PC-9 (cell line): Measurements from ENCODE around the gene MTMR2. TPM values are rescaled to one million over a fixed set of nuclear protein-coding genes. Genes with fewer than 3 reads are reported as not detected.

ENCODE experiments used
- BruUV-seq: library from RNA; stranded (reverse); fragments of 400-500 nt; replicated peaks from 2 replicates; lab custom pipeline; 2021; lab: Mats Ljungman, UMichigan
- CTCF ChIA-PET: fragments of 300-600 bp; sonication (Branson Sonifier 250); formaldehyde crosslinking; loops from one replicate; lab custom pipeline; 2022; ENCODE audit warnings: antibody characterized with exemption; lab: Charles Lee
- POLR2A ChIA-PET: fragments of 300-600 bp; sonication (Branson Sonifier 250); formaldehyde crosslinking; loops from one replicate; lab custom pipeline; 2022; ENCODE audit warnings: antibody characterized with exemption; ENCODE audit not compliant: unreplicated experiment; lab: Charles Lee
- DNase-seq, 2 experiments: peaks; one replicate each; pipeline versions ENCODE4 v3.0.0 to v3.0.0-alpha.2; 2015 to 2022; ENCODE audit warnings: mixed read lengths in 1 of 2
- H2AFZ ChIP-seq: fragments of 200-600 bp; sonication (generic); 2 replicates; pipeline ENCODE4 v1.8.1; 2017; ENCODE audit warnings: antibody characterized with exemption
- H3F3A ChIP-seq: fragments of 200-600 bp; sonication (generic); 2 replicates; pipeline ENCODE4 v1.8.1; 2017; ENCODE audit warnings: antibody characterized with exemption, mild to moderate bottlenecking, low read depth; ENCODE audit not compliant: insufficient read depth
- H3K27ac ChIP-seq: fragments of 200-600 bp; sonication (generic); 2 replicates; pipeline ENCODE4 v1.6.1; 2016; ENCODE audit warnings: mixed run types
- H3K27me3 ChIP-seq: fragments of 200-600 bp; sonication (generic); 2 replicates; pipeline ENCODE4 v1.6.1; 2016; ENCODE audit warnings: low read depth, mixed run types; ENCODE audit not compliant: insufficient read depth
- H3K36me3 ChIP-seq: fragments of 200-600 bp; sonication (generic); 2 replicates; pipeline ENCODE4 v1.6.1; 2016; ENCODE audit warnings: low read depth, mixed run types
- H3K4me1 ChIP-seq: fragments of 200-600 bp; sonication (generic); replicated peaks from 2 replicates; pipeline ENCODE4 v1.6.1; 2016; ENCODE audit warnings: mixed run types; ENCODE audit not compliant: insufficient read depth
- H3K4me2 ChIP-seq: fragments of 200-600 bp; sonication (generic); 2 replicates; pipeline ENCODE4 v1.6.1; 2017; ENCODE audit warnings: mixed run types
- H3K4me3 ChIP-seq: fragments of 200-600 bp; sonication (generic); 2 replicates; pipeline ENCODE4 v1.6.1; 2016; ENCODE audit warnings: mixed run types
- H3K79me2 ChIP-seq: fragments of 200-600 bp; sonication (generic); 2 replicates; pipeline ENCODE4 v1.6.1; 2017; ENCODE audit warnings: low read depth, mixed run types
- H3K9me2 ChIP-seq: fragments of 200-600 bp; sonication (generic); 2 replicates; pipeline ENCODE4 v1.8.1; 2017; ENCODE audit warnings: mild to moderate bottlenecking; ENCODE audit not compliant: insufficient read depth
- H3K9me3 ChIP-seq: fragments of 200-600 bp; sonication (generic); 2 replicates; pipeline ENCODE4 v1.8.1; 2016; ENCODE audit warnings: low read depth; ENCODE audit not compliant: insufficient read depth
- H4K20me1 ChIP-seq: fragments of 200-600 bp; sonication (generic); 2 replicates; pipeline ENCODE4 v1.8.1; 2017; ENCODE audit not compliant: insufficient read depth
- EZH2 ChIP-seq: fragments of 200-600 bp; sonication (generic); IDR thresholded peaks from 2 replicates; pipeline ENCODE4 v1.8.0; 2017; ENCODE audit warnings: antibody characterized with exemption, low read depth
- intact Hi-C: fragments of 100-400 bp; cut with micrococcal nuclease; formaldehyde crosslinking; loops from one replicate; pipeline ENCODE4 v1.10.0; 2022; ENCODE audit not compliant: unreplicated experiment
- total RNA-seq: library from RNA; stranded (reverse); gene quantifications from 2 replicates; pipeline ENCODE4 v1.2.3, GENCODE V29; 2021
- TF ChIP-seq, protein P1 (sequence below): fragments of 200-600 bp; sonication (generic); conservative IDR thresholded peaks from 2 replicates; pipeline ENCODE4 v1.6.1; 2017; ENCODE audit warnings: mixed run types, antibody characterized with exemption, mild to moderate bottlenecking, moderate library complexity

The MTMR2 gene
- total RNA-seq, 1 experiment from 2014 or later = 60.7 TPM

DNA sequence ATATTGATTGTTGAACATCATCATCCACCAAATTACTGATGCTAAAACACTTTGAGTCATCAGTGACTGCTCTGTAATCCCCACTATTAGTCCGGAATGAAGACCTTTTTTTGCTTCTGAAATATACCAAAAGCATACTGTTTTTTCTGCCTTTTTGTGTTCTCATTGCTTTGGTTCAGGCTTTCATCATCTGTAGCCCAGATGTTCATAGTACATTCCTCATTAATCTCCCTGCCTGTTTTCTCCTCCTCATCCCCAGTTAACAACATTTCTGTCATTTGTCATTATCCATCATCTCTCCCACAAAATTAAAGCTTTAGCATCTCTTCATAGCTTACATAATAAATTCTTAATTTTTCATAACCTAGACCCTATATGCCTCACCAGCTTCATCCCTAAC, 124.4 kb downstream of the MTMR2 start:
- Histone ChIP-seq H3K9me2 (no peaks in the 10 kb centered on the region), H3K79me2 (peaks cover 27% of the 10 kb centered on the region), H3K4me1 (no peaks in the 10 kb centered on the region), H3K4me3 (no peak overlapping the region), H3K9me3 (no peaks in the 10 kb centered on the region), H4K20me1 (peaks cover 6% of the 10 kb centered on the region; the same call in 1 of the 2 replicates), H3K4me2 (no peak overlapping the region), H2AFZ (no peak overlapping the region), H3K27ac (no peak overlapping the region), H3F3A (peaks cover 7% of the 10 kb centered on the region; the same call in 1 of the 2 replicates), H3K27me3 (no peaks in the 10 kb centered on the region), H3K36me3 (peaks cover 27% of the 10 kb centered on the region)
- POLR2A ChIA-PET = no interaction called here
- BruUV-seq = no TSS peak
- peak in 1 of 2 experiments; percentile 18 for DNase-seq
- no peak for TF ChIP-seq EZH2
- TF ChIP-seq, protein P1, sequence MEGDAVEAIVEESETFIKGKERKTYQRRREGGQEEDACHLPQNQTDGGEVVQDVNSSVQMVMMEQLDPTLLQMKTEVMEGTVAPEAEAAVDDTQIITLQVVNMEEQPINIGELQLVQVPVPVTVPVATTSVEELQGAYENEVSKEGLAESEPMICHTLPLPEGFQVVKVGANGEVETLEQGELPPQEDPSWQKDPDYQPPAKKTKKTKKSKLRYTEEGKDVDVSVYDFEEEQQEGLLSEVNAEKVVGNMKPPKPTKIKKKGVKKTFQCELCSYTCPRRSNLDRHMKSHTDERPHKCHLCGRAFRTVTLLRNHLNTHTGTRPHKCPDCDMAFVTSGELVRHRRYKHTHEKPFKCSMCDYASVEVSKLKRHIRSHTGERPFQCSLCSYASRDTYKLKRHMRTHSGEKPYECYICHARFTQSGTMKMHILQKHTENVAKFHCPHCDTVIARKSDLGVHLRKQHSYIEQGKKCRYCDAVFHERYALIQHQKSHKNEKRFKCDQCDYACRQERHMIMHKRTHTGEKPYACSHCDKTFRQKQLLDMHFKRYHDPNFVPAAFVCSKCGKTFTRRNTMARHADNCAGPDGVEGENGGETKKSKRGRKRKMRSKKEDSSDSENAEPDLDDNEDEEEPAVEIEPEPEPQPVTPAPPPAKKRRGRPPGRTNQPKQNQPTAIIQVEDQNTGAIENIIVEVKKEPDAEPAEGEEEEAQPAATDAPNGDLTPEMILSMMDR = no peak
- intact Hi-C loops = no loop called here
- CTCF ChIA-PET = no interaction called here

DNA sequence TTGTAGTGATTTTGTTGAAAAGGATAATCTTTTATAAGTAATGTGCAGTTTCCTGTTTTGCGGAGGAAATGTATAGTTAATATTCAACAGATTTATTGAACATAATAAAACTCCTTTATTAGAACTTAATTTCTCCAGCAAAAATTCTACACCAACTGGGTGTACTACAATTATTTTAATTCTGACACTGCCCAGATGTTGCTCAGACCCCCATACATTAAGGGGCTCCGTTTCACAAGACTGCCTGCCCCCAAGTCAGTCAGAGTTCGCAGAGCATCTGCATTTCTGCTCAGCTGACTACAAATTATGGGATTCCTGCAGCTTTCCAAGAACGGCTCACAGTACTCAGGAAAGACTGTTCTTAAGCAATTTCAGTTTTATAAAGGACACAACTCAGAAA, 127.4 kb downstream of the MTMR2 start:
- Histone ChIP-seq H3K27me3 (no peaks in the 10 kb centered on the region), H3K4me2 (no peak overlapping the region), H3K4me3 (no peak overlapping the region), H2AFZ (no peak overlapping the region), H4K20me1 (peaks cover 24% of the 10 kb centered on the region), H3K36me3 (peaks cover 24% of the 10 kb centered on the region), H3K79me2 (peaks cover 58% of the 10 kb centered on the region), H3K9me2 (no peaks in the 10 kb centered on the region), H3K9me3 (no peaks in the 10 kb centered on the region), H3K4me1 (peaks cover 16% of the 10 kb centered on the region), H3F3A (peaks cover 11% of the 10 kb centered on the region), H3K27ac (no peak overlapping the region)
- ChIA-PET POLR2A (no interaction called here), CTCF (interaction anchor here (0.6 kb wide), 1 partner anchor 393 kb away, joined by 3 read pairs; no protein-coding TSS in a partner anchor)
- intact Hi-C loops = no loop called here
- DNase-seq = no peak
- no TSS peak for BruUV-seq
- TF ChIP-seq EZH2 = no peak
- TF ChIP-seq, protein P1 = no peak

DNA sequence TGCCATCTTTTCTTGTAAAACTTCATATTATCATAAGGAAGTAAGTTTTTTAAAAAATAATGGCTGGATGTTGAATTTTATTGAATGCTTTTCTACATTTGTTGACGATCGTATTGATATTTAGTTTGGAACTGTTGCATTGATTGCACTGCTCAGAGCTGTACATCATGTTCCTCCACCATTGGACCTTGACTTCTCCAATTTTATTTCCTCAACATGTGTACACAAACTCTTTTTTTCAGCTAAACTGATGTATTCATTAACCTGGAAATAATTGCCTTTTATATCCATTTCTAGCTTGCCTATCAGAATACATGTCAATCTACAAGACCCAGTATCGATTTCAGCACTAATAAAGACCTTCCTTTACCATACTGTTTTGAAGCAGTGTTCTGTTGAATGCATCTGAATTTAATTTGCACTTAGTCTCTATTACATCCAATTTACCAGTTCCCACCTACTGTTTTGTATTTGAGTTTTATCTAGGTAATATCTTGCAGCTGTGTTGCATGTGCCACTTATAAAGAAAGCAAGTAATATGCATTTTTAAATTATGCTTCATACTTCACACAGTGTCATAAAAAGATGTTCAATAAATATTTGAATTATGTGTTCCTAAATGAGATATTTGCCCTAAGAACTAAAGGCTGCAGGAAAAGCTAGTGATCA, 128.1 kb downstream of the MTMR2 start:
- H3K9me3 ChIP-seq = no peaks in the 10 kb centered on the region
- H3K9me2 ChIP-seq = no peaks in the 10 kb centered on the region
- H4K20me1 ChIP-seq = peaks cover 24% of the 10 kb centered on the region
- H2AFZ ChIP-seq = no peak overlapping the region
- peaks cover 65% of the 10 kb centered on the region for H3K79me2 ChIP-seq
- peaks cover 17% of the 10 kb centered on the region for H3K36me3 ChIP-seq
- H3F3A ChIP-seq = peaks cover 18% of the 10 kb centered on the region
- TF ChIP-seq, protein P1 = no peak
- TF ChIP-seq EZH2 = no peak
- DNase-seq = no peak
- no peak overlapping the region for H3K4me3 ChIP-seq
- ChIA-PET POLR2A (no interaction called here), CTCF (interaction anchor here (0.5 kb wide), 1 partner anchor 246 kb away, joined by 3 read pairs; no protein-coding TSS in a partner anchor)
- no peak overlapping the region for H3K27ac ChIP-seq
- intact Hi-C loops = no loop called here
- peaks cover 16% of the 10 kb centered on the region for H3K4me1 ChIP-seq
- BruUV-seq = no TSS peak
- H3K4me2 ChIP-seq = no peak overlapping the region
- no peaks in the 10 kb centered on the region for H3K27me3 ChIP-seq
